HG03135 (cell line): Measurements from ENCODE around the gene EXPH5.

Experiments used
- ATAC-seq: cut with Tn5 transposase; IDR thresholded peaks from one replicate; pipeline ENCODE4 v1.9.1; 2021; ENCODE audit warnings: mild to moderate bottlenecking, moderate library complexity; ENCODE audit not compliant: unreplicated experiment

Gene EXPH5

DNA sequence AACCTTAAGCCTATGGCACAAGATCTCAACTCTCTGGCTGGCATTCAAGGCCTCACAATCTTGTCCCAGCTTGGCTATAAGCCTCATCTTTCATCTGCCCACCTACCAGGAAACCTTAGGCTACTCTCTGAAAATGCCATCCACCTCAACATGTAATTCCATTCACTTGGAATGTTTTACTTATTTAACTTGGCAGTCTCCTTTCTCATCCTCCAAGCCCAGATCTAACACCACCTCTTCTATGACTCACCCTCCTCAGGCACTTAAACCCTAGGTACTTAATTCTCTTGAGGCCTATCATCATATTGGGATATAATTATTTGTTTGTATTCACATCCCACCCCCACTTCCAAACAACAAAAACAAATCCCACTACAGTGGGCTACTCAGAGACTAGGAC, 110.4 kb downstream of the EXPH5 start:
- no peak for ATAC-seq

DNA sequence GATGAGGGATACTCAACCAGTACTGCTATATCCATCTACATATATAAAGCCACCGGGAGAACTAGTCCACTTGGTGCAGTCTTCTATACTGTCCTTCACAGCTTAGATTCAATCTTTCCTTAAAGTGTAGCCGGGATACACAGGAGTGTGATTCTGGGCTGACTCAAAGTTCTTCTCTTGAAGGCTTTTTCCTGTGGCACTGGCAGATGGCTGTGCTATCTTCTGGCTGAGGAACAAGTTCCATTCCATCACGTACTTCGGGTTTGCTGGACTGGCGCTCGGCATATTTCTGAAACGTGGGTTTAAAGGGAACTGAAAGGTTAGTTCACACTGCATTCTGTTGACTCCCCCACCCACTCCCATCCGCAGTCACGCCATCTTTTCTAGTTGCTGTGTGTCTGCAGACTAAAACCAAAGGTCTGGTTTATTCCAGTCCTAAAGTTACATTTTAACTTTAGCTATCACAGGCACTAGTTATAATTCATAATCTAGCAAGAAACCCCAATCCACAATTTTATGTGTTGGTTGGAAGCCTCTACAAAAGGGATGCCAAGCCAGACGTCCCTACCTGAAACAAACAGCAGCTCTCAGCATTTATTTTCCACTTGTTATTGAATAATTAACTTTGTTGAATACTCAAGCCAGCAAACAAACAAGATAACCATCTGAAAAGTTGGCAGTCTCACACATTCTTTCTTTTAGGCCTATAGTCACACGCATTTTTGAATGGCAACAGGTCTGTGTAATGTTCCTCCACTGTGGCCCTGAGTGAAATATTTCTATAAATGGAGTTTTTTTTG, 118.7 kb downstream of the EXPH5 start:
- no peak for ATAC-seq

DNA sequence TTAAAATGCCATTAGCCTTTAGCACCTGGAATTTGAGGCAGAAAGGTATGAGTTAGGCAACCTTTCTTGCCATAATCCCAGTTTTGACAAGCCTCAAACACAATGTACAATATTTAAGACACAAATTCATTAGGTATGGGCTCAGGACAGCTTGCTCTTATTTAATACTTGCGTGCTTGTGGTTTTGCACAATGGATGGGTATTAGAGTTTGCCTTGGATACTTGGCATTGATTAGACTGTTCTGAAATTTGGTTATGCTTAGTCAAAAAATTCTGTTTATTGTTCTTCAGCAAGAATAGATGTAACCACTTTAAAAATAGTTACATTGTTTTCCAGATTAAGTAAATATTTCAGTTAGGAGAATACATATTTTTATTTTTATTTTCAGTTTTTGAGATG, 120.9 kb downstream of the EXPH5 start:
- no peak for ATAC-seq

DNA sequence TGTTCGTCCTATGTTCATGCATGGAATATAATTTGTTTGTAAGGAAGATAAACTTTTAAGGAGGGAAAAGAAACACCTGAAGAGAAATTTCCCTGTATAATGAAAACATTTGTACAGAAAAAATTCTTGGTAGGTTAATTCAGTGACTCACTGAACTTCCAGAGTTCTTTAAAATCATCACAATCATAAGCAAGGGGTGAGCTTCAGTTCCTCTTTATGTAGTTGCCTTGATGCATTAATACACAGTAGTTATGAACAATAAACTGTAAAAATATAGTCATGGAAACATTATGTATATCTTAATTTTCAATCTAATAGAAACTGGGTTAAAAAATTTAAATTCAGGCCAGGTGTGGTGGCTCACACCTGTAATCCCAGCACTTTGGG, 125.1 kb downstream of the EXPH5 start:
- ATAC-seq, result no peak

DNA sequence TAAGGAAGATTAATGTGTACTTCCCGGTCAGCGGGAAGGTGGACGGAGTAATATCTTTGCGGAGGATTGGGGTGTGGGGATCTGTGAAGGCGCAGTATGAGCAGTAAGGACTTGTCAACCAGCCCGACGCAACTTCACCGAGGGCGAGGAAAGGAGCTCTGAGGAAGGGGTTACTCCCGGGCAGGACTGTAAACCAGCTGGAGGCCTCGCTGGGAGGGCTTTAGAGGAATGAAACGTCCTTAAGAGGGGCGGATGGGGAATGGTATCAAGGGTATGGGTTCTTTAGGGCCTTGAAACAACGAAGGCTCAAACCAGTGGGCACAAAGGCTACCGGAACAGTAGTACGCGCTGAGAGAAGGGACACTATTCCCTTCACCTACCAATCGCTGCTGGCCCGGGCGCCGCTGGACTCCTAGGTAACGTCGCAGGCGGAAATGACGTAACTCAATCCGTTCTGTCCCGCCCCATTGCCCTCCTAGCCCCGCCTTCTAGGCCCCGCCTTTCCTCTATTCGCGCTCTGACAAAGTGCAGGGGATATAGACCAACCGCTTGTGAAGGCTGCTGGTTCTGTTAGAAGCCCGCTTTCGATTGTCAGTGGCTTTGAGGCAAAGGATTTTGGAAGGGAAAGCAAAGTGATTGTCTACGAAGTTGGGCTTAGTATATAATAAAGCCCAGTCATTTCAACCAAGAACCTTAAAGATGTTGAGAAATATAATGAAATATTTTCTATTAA, 126.3 kb downstream of the EXPH5 start, which contains the start of gene C11orf65:
Gene C11orf65 (minus strand): TSS at position 439 of the 733 bp plus-strand sequence. CDS start 5,970 bp downstream, outside the sequence.
- peak; percentile 99 for ATAC-seq

DNA sequence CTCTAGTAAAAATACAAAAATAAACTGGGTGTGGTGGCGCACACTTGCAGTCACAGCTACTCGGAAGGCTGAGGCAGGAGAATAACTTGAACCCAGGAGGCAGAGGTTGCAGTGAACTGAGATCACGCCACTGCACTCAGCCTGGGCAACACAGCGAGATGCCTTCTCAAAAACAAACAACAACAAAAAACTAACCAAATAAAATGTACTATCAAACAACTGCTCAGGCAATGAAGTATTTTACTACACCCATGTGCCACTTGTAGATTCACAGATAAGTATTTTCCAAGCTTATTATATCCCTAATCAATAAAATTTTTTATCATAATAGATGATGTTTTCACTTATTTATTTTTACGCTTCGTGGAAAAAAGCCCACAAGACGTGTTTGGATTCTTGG, 127.2 kb downstream of the EXPH5 start:
- no peak for ATAC-seq
